HPDE6-E6E7 (cell line): ENCODE measurements around the gene TAX1BP3.
A peak's percentile ranks its signal among the peaks of the same experiment; 100 is the strongest.

Experiments
- DNase-seq: peaks from one replicate; pipeline ENCODE4 v3.0.0; 2011; ENCODE audit warnings: missing footprints; ENCODE audit errors: extremely low spot score

Gene TAX1BP3

DNA sequence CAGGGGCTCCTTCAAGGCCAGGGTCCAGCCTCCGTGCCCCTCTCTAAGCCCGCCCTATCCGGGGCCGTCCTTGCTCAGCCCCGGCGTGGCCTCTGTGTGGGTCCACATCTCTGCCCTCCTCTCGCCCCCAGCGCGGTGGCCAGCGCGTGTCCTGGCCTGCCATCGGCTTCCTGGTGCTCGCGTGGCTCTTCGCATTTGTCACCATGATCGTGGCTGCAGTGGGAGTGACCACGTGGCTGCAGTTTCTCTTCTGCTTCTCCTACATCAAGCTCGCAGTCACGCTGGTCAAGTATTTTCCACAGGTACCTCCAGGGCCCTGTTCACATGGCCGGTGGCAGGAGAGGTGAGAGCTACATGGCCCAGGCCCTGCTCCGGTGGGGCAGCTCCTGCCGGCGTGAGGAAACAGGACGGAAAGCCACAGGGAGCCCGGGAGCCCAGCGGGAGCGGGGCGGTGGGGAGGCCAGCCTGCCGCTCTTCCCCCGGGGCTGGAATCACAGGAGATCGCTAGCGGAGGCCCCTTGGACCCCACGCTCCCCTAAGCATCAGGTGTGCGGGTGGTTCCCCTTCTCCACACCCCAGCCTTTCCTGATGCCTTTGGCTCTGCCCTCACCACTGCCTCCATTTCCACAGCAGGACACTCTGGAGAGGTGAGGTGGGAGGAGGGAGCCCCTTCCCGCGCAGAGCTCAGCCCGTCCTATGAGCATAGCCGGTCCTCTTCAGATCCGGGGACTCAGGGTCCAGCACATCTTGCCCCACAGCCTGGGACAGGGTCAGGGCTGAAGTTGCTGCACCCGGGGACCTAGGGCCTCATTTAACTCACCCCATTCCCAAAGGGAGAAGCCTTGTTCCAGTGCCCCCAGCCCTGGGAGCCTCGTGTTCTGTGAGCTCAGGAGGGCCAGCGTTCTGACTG is 10.2 kb downstream of the TAX1BP3 start:
- no peak for DNase-seq

DNA sequence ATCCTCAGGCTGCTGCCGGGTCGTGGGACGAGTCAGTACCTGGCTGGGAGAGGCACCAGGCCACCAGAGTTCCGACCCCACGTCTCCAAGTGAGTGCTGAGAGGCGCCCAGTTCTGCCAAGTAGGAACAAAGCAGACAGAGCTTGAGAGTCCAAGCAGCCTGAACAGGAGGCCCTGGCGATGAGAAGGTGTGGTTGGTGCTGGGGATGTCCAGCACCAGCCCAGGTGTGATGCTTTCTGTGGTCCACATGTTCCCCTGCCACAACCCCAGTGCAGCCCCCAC is 10.8 kb downstream of the TAX1BP3 start:
- DNase-seq = no peak

DNA sequence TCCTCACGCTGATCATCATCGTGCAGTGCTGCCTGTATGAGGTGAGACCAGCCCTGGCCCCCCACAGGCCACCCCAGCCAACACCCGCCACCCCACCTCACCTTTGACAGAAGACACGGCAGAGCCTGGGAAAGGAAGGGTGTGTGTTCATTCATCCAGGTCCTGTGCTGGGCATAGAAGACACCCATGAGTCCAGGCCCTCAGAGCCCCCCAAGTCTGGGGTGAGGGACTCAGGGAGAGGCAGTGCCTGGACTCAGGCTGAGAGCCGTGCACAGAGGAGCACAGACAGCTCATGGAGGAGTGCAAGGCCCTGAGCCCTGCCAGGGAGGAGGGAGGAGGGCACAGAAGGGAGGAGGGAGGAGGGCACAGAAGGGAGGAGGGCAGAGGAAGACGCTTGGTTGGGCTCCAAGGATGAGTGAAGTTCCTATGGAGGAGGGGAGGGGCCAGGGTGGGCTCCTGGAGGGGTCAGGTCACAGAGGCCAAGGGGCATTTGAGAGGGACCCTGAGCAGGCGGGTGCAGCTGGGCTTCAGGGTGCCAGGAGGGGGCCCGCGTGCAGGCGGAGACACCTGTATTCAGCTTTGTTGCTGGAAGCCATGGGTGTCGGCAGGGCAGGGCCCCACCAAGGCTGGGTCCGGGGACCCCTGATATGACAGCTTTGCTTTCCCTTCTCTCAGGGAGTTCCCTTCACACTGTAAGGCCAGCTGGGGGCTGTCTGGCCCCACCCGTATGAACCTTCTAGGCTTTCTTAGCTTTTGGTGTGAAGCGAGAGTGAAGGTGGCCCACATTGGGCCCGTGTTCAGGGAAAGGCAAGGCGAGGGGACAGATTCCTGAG is 11.4 kb downstream of the TAX1BP3 start:
- no peak for DNase-seq

DNA sequence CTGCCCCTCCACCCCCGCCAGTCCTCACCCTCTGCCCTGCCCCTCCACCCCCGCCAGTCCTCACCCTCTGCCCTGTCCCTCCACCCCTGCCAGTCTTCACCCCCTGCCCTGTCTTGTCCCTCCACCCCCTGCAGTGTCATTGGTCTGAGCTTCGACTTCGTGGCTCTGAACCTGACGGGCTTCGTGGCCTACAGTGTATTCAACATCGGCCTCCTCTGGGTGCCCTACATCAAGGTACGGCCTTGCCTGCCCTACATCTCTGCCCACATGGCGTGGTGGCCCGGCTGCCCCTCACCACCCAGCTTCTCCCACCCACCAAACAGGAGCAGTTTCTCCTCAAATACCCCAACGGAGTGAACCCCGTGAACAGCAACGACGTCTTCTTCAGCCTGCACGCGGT is 12.0 kb downstream of the TAX1BP3 start:
- DNase-seq = no peak

DNA sequence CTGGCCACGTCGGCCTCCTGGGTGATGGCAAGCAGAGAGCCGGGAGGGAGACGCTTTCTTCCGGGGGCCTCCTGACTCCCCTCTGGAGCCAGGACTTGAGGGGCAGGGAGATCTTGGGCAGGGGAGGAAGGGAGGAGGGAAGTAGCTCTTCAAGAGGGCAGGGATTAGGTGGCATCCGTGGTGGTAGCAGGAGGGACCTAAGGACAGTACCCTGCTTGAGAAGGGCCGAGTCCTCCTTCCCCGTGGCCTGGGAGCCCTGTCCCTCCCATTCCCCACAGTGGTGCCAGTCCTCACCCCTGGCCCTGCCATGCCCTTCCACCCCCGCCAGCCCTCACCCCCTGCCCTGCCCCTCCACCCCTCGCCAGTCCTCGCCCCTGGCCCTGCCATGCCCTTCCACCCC is 12.6 kb downstream of the TAX1BP3 start:
- no peak for DNase-seq

DNA sequence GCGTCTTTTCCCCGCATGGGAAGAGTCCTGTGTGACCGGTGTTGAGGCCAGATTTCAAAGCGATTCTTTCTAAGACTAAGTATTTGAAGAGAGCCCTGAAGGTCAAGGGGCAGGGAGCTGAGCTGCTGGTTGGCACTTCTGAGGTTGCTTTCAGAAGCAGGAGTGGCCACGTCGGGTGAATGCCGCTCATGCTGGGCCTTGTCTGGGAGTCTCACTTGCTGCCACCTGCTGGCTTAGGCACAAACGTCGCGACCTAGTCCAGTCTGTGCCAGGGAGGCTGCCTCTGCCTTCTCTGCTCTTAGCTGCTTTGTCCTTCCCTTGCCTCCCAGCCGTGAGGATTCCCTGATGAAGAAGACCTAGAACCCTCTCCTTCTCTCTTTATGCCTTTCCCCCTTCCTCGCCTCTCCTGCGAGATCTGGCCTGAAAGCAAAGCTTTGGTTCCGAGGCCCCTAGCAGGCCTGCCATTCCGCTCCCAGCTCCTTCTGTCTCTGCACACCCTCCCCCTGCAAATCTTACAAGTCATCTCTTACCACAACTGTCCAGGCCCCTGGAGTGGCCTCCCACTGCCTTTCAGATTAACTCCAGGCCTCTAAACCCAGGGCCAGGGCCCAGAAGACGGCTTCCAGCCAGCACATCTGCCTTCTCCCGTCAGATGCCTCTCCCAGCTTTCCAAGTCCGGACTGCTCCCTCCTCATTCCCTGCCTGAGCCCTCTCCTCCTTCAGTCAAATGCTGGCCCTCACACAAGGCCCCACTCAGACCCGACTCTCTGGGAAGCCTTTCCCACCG is 20.4 kb downstream of the TAX1BP3 start:
- no peak for DNase-seq

DNA sequence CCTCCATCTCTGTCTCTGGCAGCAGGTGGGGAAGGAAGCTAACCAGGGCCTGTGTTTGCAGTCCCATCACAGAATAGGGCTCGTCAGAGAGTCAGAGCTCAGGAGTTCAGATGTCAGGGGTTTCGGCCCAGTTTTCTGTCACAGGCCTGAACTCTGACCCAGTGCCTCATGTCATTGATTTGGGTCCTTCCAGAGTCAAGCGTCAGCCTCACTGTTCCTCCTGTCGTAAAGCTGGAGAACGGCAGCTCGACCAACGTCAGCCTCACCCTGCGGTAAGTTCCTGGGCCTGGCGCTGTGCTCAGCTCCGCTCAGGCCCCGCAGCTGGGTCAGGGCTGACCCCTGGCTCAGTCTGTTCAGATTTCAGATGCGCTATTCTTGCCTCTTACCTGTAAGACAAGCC is 21.1 kb downstream of the TAX1BP3 start:
- no peak for DNase-seq

DNA sequence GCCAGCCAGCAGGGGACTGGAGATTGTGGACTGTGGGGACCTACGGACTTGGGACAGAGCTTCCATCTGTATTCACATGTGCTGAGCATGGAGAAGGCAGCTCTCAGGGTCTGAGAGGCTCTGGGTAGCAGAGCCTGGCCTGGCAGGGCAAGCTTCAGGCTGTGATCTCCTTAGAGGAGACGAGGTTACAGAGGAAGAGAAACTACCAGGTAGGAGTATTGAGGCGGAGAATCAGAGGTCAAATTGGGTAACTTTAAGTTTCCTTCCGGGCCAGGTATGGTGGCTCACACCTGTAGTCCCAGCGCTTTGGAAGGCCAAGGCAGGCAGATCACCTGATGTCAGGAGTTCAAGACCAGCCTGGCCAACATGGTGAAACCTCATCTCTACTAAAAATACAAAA is 23.1 kb downstream of the TAX1BP3 start:
- DNase-seq = no peak

DNA sequence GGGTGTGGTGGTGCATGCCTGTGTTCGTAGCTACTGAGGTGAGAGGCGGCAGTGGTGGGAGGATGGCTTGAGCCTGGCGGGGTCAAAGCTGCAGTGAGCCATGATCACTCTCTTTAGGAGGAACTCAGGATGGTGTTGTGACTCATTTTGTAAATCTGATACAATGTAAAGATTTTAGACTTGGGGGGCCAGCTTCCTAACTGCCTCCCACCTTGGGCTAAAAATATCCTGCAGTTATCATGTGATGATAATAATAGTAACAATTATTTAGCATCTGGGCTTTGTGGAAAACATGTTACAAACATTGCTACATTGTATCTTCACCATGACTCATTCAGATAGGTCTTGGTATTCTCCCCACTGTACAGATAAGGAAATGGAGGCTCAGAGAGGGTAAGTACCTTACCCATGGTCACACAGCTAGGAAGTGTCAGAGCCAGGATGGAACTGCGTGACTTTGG is 24.5 kb downstream of the TAX1BP3 start:
- DNase-seq = no peak

DNA sequence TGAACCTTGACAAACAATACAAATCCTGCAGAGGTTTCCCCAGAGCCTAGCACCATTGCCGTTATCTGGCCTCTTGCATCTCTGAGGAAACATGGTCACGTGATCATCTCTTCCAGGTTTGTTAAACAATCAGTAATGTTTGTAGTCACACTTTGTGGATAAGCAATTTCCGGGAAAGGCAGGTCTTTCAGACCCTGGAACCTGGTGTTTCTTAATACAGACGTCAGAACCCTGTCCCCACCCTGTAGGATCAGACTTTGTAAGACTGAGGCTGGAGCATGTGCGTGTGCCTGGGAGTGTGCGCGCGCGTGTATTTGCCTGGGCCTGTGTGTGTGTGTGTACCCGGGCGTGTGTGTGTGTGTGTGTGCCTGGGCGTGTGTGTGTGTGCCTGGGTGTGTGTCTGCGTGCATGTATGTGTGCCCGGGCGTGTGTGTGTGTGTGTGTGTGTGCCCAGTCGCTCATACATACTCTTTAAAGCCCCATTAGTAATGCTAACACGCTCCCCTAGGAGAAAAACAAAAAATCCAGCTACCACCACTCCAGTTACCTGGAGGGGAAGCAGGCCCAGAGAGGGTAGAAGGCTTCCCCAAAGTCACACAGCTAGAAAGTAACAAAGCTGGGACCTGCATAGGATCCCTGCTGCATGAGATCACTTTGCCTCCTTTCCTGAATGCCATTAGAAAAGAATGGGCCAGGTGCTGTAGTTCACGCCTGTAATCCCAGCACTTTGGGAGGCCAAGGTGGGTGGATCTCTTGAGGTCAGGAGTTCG is 26.5 kb downstream of the TAX1BP3 start:
- no peak for DNase-seq

DNA sequence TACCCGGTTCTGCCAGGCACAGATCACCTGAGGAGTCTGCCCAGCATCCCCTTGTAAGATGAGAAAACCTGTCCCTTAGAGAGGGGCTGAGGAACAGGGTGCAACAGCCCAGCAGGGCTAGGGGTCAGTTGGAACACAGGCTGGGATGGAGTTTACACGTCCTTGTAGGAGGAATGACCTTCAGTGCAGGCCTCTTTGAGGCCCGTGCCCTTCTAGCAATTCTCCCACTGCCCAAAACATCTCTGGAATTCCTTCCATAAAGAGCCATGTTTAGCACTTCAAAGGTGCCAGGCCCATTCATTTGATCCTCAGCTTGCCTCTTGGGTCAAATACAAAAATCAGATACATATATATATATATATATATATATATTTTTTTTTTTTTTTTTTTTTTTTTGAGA is 27.4 kb downstream of the TAX1BP3 start:
- DNase-seq = no peak

DNA sequence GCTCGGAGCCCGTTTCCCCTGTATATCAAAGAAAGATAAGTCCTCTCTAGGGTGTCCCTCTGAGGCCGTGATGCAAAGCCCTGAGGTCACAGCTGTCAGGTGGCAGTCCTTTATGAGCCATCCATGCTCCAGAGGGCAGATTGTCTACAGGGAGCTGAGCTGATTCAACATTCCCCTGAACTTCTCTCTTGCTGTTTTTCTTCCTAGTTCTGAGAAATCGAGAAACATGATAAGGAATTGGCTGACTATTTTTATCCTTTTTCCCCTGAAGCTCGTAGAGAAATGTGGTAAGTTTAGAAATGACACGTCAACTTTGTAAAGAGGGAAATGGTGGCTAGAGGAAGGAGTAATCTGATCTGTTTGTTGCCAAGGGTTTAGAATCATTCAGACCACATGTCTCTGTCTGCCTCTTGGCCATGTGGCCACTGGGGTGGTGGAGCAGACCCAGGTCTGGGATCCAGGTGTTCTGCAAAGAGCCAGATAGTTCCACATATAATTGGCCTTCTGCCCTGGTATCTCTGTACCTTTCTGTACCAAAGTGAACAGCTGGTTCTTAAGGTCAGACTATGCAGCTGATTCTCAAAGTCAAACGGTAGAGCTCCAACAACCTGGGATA is 28.3 kb downstream of the TAX1BP3 start:
- no peak for DNase-seq

DNA sequence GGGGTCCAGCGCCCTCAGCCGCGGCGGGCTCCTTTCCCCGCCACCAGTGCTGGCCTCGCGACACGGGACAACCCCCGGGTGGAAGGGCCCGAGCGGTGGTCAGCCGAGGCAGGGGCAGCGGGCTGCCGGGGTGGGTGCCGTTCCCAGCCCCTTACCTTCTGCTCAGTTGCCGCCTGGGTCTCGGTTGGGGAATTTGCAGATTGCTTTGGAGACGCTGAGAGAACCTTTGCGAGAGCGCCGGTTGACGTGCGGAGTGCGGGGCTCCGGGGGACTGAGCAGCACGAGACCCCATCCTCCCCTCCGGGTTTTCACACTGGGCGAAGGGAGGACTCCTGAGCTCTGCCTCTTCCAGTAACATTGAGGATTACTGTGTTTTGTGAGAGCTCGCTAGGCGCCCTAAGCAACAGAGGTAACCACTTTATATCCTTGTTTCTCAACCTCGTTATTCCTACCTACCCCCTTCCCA is 31.4 kb downstream of the TAX1BP3 start:
- no peak for DNase-seq

DNA sequence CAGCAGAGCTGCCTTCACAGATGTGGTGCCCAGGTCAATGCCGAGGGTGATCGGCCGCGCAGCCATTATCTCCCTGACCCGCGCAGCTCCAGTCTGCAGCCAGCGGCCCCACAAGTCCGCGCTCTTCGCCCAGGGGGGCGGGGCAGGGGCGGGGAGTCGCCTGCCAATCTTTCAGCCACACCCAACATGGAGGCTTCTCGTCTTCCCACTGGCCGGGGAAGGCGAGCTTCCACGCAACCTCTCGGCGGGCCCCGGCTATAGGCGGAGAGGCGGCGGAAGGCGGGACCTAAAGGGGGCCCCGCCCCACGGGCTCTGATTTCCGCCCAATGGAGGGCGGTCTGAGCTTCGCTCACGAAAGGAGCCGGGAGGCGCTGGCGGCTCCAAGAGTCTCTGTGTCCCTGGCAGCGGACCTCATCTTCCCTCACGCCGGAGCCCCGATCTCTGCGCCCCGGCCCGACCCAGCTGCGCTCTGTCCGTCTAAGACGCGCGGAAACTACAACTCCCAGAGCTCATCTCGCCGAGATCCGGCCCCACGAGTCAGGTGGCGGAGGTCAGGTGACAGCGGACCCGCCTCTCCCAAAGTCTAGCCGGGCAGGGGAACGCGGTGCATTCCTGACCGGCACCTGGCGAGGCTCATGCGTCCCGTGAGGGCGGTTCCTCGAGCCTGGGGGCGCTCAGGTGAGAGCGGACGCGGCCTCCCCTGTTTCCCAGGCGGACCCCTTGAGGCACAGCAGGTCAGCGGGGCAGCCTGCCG is 32.0 kb downstream of the TAX1BP3 start, which contains the start of the genes CTNS and SHPK:
Gene CTNS (plus strand): TSS at position 607 of the 754 bp plus-strand sequence. CDS start 3,447 bp downstream, outside the sequence.
Gene SHPK (minus strand): TSS at position 97 of the 754 bp plus-strand sequence. CDS start 31 bp downstream, at position 66.
- DNase-seq = peak; percentile 98

DNA sequence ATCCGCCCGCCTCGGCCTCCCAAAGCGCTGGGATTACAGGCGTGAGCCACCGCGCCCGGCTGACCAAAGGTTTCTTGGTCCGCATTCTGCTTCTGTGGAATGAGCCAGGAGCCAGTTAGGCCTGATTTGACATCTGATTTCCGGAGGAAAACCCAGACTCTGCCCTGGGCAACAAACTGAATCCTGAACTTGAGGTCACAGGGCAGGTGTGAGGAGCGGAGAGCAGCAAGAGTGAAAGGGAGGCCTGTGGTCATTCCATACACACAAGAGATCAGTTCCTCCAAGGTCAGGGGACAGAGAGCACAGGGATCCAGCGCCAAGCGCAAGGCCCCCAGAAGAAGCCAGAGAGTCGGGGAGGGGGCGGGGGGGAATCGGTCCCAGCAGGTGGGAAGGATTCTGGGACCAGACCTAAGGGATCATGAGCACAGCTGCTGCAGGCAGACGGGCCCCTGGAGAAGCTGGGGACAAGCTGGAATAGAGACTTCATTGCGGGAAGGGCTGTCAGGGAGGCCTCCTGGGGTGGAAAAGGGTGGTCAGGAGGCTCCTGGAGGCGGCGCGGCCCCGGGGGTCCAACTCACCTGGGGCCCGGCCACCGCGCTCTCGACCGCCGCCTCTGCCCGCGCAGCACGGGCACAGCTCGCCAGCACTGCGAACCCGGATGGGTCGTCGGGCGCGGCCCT is 32.8 kb downstream of the TAX1BP3 start:
- no peak for DNase-seq

DNA sequence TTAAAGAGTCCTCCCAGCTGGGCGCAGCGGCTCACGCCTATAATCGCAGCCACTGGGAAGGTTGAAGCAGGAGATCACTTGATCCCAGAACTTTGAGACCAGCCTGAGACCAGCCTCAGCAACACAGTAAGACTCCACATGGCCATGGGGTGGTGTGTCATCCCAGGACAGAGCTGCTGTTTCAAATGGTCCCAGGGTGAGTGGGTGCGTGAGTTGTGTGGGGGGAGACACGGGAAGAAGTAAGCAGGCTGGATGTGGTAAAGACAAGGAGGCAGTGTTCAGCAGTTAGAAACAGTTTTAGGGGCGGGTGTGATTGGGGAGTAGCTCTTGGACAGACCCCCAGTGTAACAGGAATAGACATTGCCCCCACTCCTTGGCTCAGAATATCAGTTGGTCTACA is 36.1 kb downstream of the TAX1BP3 start:
- DNase-seq = no peak

DNA sequence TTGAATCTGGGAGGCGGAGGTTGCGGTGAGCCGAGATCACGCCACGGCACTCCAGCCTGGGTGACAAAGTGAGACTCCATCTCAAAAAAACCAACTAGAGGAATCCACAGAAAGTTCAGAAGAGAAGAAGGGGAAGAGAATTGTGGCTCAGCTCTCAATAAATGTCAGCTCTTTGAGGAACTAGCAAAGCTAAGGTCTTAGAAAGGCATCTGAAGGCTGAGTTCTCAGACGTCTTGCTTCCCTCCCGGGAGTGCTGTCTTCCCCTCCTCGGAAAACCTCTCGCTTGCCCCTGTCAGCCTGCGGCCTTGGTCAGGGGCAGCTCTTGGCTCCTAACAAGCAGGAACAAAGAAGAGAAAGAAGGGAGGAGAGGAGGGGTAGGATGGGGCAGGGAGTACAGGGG is 37.6 kb downstream of the TAX1BP3 start:
- DNase-seq = no peak

DNA sequence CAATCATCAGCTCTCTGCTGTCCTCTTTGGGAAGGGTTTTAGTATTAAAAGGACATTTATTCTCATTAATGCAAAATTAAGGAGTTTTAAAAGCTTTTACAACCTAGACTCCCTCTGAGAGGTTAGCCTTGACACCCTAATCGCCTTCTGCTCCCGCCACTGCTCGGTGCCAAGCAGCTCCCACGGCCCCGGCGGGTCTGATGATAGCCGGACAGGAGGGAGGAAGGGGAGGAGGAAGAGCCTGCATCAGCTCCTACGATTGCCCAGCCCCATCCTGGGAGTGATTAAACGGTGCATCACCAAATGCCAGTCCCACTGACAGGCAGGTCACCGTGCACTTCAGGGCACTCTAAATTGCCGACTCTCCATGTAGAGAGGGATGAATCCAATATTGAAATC is 40.6 kb downstream of the TAX1BP3 start:
- no peak for DNase-seq
